Measurements from ENCODE around the gene ZSWIM6. TPM values are rescaled to one million over a fixed set of nuclear protein-coding genes. Genes with fewer than 3 reads are reported as not detected.

ZSWIM6 gene
- total RNA-seq, 1 experiment from 2014 or later, result 12.9 TPM

DNA sequence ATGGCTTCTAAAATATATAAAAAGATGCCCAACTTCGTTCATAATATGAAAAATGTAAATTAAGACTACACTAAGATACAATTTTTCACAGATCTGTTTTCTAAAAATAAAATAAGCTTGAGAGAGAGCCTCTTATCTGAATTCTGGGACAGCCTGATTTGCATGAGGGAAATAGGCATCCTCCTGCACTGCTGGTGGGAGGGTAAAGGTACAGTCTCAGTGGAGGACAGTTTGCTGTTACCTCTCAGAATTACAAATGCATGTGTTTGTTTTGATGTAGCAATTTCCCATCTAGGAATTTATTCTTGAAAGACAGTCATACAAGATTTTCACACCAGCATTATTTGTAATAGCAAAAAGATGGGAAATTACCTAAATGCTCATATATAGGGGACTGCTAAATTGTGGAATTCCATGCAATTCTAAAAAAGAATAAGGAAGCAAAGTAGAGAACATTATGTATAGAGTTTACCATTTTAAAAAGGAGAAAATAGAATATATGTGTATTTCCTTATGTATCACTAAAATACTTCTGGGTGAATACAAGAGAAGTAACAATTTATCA, 75.7 kb downstream of the ZSWIM6 start:
- TF ChIP-seq, protein P1, sequence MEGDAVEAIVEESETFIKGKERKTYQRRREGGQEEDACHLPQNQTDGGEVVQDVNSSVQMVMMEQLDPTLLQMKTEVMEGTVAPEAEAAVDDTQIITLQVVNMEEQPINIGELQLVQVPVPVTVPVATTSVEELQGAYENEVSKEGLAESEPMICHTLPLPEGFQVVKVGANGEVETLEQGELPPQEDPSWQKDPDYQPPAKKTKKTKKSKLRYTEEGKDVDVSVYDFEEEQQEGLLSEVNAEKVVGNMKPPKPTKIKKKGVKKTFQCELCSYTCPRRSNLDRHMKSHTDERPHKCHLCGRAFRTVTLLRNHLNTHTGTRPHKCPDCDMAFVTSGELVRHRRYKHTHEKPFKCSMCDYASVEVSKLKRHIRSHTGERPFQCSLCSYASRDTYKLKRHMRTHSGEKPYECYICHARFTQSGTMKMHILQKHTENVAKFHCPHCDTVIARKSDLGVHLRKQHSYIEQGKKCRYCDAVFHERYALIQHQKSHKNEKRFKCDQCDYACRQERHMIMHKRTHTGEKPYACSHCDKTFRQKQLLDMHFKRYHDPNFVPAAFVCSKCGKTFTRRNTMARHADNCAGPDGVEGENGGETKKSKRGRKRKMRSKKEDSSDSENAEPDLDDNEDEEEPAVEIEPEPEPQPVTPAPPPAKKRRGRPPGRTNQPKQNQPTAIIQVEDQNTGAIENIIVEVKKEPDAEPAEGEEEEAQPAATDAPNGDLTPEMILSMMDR (conservative IDR thresholded peaks at IDR 0.05), result no peak
- TF ChIP-seq EZH2 (IDR thresholded peaks at IDR 0.05; ENCODE audit: low read depth), result no peak
- Histone ChIP-seq H3F3A (ENCODE audit: insufficient read depth, low read depth) (peaks cover 29% of the 10 kb centered on the region), H3K9me2 (ENCODE audit: insufficient read depth) (no peaks in the 10 kb centered on the region), H2AFZ (no peak overlapping the region), H3K4me1 (replicated peaks; ENCODE audit: insufficient read depth) (peaks cover 27% of the 10 kb centered on the region), H3K27me3 (ENCODE audit: insufficient read depth, low read depth) (no peaks in the 10 kb centered on the region), H3K9me3 (ENCODE audit: insufficient read depth, low read depth) (no peaks in the 10 kb centered on the region), H3K27ac (peak overlapping the region; percentile 25; the same call in 1 of the 2 replicates), H3K36me3 (ENCODE audit: low read depth) (no peaks in the 10 kb centered on the region; the same call in 1 of the 2 replicates), H3K4me2 (peak overlapping the region; percentile 56), H4K20me1 (ENCODE audit: insufficient read depth) (0 out of 2 replicates have a peak, but pooled peaks cover 2% of the 10 kb centered on the region), H3K4me3 (no peak overlapping the region), H3K79me2 (ENCODE audit: low read depth) (peaks cover 64% of the 10 kb centered on the region)
- BruUV-seq (replicated peaks), result no TSS peak
- ChIA-PET POLR2A (ENCODE audit: unreplicated experiment) (interaction anchor here (1.1 kb wide), 1 partner anchor 76 kb away, joined by 12 read pairs; the partner anchor contains the start of gene ZSWIM6), CTCF (no interaction called here)
- intact Hi-C loops (cut with micrococcal nuclease; ENCODE audit: unreplicated experiment), result loop anchor here (1.0 to 5.0 kb wide), 7 partner anchors 43 to 357 kb away; partner anchors contain the start of gene SMIM15
- DNase-seq, result no peak

DNA sequence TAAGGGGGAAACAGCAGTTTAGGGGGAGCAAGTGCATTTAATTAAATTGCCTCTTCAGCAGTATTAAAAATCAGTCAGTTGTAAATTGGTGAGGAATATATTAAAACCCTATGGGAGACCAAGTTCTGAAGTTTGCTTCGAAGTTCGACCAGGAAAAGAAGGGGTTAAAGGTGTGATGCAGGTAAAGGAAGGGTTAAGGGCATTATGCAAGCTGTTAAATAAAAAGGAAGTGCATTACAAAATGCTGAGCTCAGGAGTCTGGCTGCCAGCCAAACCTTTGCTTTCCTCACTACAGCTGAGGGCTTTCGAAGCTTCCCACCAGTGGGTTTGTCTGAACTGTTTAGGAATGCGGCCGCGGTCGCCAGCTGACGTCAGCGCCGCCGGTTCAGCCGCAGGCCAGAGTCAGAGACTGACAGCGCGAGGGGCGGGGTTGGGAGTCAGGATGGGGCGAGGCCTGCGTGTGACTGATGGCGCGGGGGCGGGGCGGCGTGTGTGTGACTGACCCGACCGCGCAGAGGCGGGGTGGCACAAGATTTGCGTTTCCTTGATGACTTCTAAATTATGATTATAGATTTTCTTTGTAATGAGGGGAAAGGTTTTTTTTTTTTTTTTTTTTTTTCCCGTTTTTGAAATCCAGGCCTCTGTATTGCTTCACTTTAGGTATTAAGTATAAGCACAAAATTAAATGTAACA, 76.6 kb downstream of the ZSWIM6 start:
- intact Hi-C loops (cut with micrococcal nuclease; ENCODE audit: unreplicated experiment), result loop anchor here (1.0 to 5.0 kb wide), 7 partner anchors 42 to 358 kb away; partner anchors contain the start of gene SMIM15

More for the DNA sequence above, 76.6 kb downstream of the ZSWIM6 start:
- 0 out of 2 replicates have a peak overlapping the region, but pooled peaks have one; percentile 52 for H2AFZ ChIP-seq
- H4K20me1 ChIP-seq (ENCODE audit: insufficient read depth), result 0 out of 2 replicates have a peak, but pooled peaks cover 2% of the 10 kb centered on the region
- H3K9me2 ChIP-seq (ENCODE audit: insufficient read depth), result no peaks in the 10 kb centered on the region
- ChIA-PET POLR2A (ENCODE audit: unreplicated experiment) (interaction anchor here (0.6 to 1.1 kb wide), 5 partner anchors 40 to 104 kb away, joined by 3 to 33 read pairs (median 26); partner anchors contain the start of gene ZSWIM6), CTCF (interaction anchor here (0.6 kb wide), 2 partner anchors 191 to 265 kb away, joined by 4 to 5 read pairs; no protein-coding TSS in a partner anchor)
- TF ChIP-seq EZH2 (IDR thresholded peaks at IDR 0.05; ENCODE audit: low read depth), result no peak
- TF ChIP-seq, protein P1 (conservative IDR thresholded peaks at IDR 0.05), result no peak
- no peaks in the 10 kb centered on the region for H3K9me3 ChIP-seq (ENCODE audit: insufficient read depth, low read depth)
- peaks cover 29% of the 10 kb centered on the region for H3F3A ChIP-seq (ENCODE audit: insufficient read depth, low read depth)
- peak overlapping the region; percentile 99 for H3K27ac ChIP-seq
- H3K4me3 ChIP-seq, result peak overlapping the region; percentile 49; the same call in 1 of the 2 replicates
- no peaks in the 10 kb centered on the region; the same call in 1 of the 2 replicates for H3K36me3 ChIP-seq (ENCODE audit: low read depth)
- H3K4me1 ChIP-seq (replicated peaks; ENCODE audit: insufficient read depth), result peaks cover 27% of the 10 kb centered on the region
- no TSS peak for BruUV-seq (replicated peaks)
- DNase-seq, result peak; percentile 98 to 99
- H3K79me2 ChIP-seq (ENCODE audit: low read depth), result peaks cover 59% of the 10 kb centered on the region
- peak overlapping the region; percentile 85 for H3K4me2 ChIP-seq
- H3K27me3 ChIP-seq (ENCODE audit: insufficient read depth, low read depth), result no peaks in the 10 kb centered on the region
